Fibroblast of lung (primary cell): Measurements from ENCODE around the gene ABHD17C. TPM values are rescaled to one million over a fixed set of nuclear protein-coding genes. Genes with fewer than 3 reads are reported as not detected.
A peak's percentile ranks its signal among the peaks of the same experiment; 100 is the strongest.

Experiments used
- DNase-seq, 2 donors: peaks; one replicate each; pipeline versions ENCODE4 v3.0.0 to v3.0.0-alpha.2; 2010; ENCODE audit warnings: low read depth in 2 of 2
- H2AFZ ChIP-seq: 2 replicates; pipeline ENCODE4 v1.5.1; 2012; ENCODE audit warnings: low read length, control low read depth, inconsistent platforms
- H3K27ac ChIP-seq: 2 replicates; pipeline ENCODE4 v1.5.1; 2011; ENCODE audit warnings: low read length, control low read depth; ENCODE audit not compliant: insufficient read depth
- H3K27me3 ChIP-seq: 2 replicates; pipeline ENCODE4 v1.5.1; 2011; ENCODE audit warnings: mild to moderate bottlenecking, low read length; ENCODE audit not compliant: control insufficient read depth, insufficient read depth
- H3K36me3 ChIP-seq: 2 replicates; pipeline ENCODE4 v1.5.1; 2011; ENCODE audit warnings: low read length; ENCODE audit not compliant: control insufficient read depth, insufficient read depth
- H3K4me1 ChIP-seq: 2 replicates; pipeline ENCODE4 v1.5.1; 2011; ENCODE audit warnings: low read length; ENCODE audit not compliant: control insufficient read depth, insufficient read depth; ENCODE audit errors: extremely low read depth
- H3K4me2 ChIP-seq: 2 replicates; pipeline ENCODE4 v1.5.1; 2011; ENCODE audit warnings: low read length, control low read depth; ENCODE audit not compliant: insufficient read depth; ENCODE audit errors: extremely low read depth
- H3K4me3 ChIP-seq, 4 experiments: fragments of 200-600 bp in 1 of 4; sonication (generic) in 1 of 4; replicated peaks in 1 of 4; 2 replicates each; pipeline ENCODE4 v1.5.1; 2011 to 2016; ENCODE audit warnings: low read length in 4 of 4, low read depth in 3 of 4, mild to moderate bottlenecking in 3 of 4, control low read depth in 2 of 4, inconsistent platforms in 1 of 4, mixed read lengths in 1 of 4; ENCODE audit not compliant: insufficient read depth in 1 of 4; ENCODE audit errors: control extremely low read depth in 1 of 4
- H3K79me2 ChIP-seq: 2 replicates; pipeline ENCODE4 v1.5.1; 2012; ENCODE audit warnings: mild to moderate bottlenecking, low read length, inconsistent platforms; ENCODE audit not compliant: control insufficient read depth, insufficient read depth
- H3K9ac ChIP-seq: 2 replicates; pipeline ENCODE4 v1.5.1; 2011; ENCODE audit warnings: mild to moderate bottlenecking, low read length, control low read depth; ENCODE audit not compliant: insufficient read depth
- H3K9me3 ChIP-seq: 2 replicates; pipeline ENCODE4 v1.5.1; 2012; ENCODE audit warnings: low read depth, low read length; ENCODE audit not compliant: control insufficient read depth, insufficient read depth
- H4K20me1 ChIP-seq: 2 replicates; pipeline ENCODE4 v1.5.1; 2011; ENCODE audit warnings: low read length; ENCODE audit not compliant: control insufficient read depth, insufficient read depth; ENCODE audit errors: extremely low read depth
- EZH2 ChIP-seq: IDR thresholded peaks from 2 replicates; pipeline ENCODE4 v1.5.1; 2012; ENCODE audit warnings: low read length, control low read depth, mild to moderate bottlenecking; ENCODE audit errors: missing control alignments
- polyA plus RNA-seq, 2 donors: library from polyadenylated mRNA; depleted of rRNA in 1 of 2; stranded (reverse) in 1 of 2; unstranded in 1 of 2; fragments of >200 nt; gene quantifications; 2 replicates each; pipeline ENCODE4 v1.2.1, GENCODE V29; 2011 to 2012; ENCODE audit warnings: missing spikeins in 1 of 2
- total RNA-seq: library from RNA; depleted of rRNA; stranded (reverse); fragments of >200 nt; gene quantifications from 2 replicates; pipeline ENCODE4 v1.2.1, GENCODE V29; 2014
- TF ChIP-seq, protein P1 (sequence below), 2 donors: IDR thresholded peaks in 1 of 2; conservative IDR thresholded peaks in 1 of 2; 1 replicate in 1 of 2; 2 replicates in 1 of 2; pipeline ENCODE4 v1.5.1; 2011 to 2012; ENCODE audit warnings: low read length in 2 of 2, control low read depth in 1 of 2, inconsistent platforms in 1 of 2, low read depth in 1 of 2, mild to moderate bottlenecking in 1 of 2

The ABHD17C gene
- total and polyA plus RNA-seq, 2 donors (not counting 1 experiment from before 2014, with no cell fraction given): 14.0 to 38.7 TPM

DNA sequence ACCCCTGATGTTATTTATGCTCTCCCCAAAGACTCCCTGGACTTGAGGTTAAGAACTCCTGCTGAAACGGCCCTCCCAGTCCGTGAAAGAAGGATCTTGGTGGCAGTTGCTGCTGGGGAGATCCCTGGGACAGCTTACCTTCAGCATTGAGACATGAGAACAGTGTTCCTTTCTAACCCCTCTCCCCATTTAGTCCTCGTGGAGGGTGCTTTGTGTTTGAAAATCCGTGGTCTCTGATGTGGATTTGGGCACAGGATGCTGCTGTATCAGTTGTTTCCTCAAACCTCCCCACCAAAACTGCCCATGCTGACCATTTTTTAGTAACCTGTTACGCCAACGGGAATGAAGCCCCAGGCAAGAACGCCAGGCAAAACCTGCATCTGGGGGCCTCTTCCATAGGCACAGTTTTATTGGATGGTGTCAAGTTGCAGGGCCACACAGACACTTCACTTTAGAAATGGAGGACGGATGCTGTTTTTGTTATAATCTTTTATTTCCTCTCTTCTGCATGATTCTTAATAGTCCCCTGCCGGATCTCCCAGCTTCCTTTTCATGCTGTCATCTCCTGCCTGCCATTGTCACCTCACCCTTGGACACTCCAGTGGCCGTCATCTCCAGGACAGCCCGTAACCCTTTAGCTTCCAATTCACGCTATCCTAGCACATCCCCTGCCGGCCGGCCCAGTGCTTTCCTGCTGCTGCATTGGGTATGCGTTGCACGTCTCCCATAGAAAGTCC lies 52.4 kb downstream of the ABHD17C start:
- H3K9ac ChIP-seq: no peak overlapping the region
- H3K27ac ChIP-seq: no peak overlapping the region
- TF ChIP-seq, protein P1, sequence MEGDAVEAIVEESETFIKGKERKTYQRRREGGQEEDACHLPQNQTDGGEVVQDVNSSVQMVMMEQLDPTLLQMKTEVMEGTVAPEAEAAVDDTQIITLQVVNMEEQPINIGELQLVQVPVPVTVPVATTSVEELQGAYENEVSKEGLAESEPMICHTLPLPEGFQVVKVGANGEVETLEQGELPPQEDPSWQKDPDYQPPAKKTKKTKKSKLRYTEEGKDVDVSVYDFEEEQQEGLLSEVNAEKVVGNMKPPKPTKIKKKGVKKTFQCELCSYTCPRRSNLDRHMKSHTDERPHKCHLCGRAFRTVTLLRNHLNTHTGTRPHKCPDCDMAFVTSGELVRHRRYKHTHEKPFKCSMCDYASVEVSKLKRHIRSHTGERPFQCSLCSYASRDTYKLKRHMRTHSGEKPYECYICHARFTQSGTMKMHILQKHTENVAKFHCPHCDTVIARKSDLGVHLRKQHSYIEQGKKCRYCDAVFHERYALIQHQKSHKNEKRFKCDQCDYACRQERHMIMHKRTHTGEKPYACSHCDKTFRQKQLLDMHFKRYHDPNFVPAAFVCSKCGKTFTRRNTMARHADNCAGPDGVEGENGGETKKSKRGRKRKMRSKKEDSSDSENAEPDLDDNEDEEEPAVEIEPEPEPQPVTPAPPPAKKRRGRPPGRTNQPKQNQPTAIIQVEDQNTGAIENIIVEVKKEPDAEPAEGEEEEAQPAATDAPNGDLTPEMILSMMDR (conservative IDR thresholded peaks at IDR 0.05 in 1 of 2, IDR thresholded peaks at IDR 0.05 in 1 of 2; ENCODE audit: low read depth in 1 of 2, low read length in 2 of 2): peak in 1 of 2 donors; percentile 25
- no peak for TF ChIP-seq EZH2
- H3K9me3 ChIP-seq: no peaks in the 10 kb centered on the region
- no peaks in the 10 kb centered on the region for H3K27me3 ChIP-seq
- no peaks in the 10 kb centered on the region for H4K20me1 ChIP-seq
- DNase-seq: no peak
- H3K4me3 ChIP-seq: peak overlapping the region in 1 of 4 experiments; percentile 15
- peaks cover 5% of the 10 kb centered on the region for H3K4me1 ChIP-seq
- no peak overlapping the region for H3K4me2 ChIP-seq
- H2AFZ ChIP-seq: no peak overlapping the region
- peaks cover 6% of the 10 kb centered on the region for H3K36me3 ChIP-seq
- peaks cover 22% of the 10 kb centered on the region for H3K79me2 ChIP-seq

DNA sequence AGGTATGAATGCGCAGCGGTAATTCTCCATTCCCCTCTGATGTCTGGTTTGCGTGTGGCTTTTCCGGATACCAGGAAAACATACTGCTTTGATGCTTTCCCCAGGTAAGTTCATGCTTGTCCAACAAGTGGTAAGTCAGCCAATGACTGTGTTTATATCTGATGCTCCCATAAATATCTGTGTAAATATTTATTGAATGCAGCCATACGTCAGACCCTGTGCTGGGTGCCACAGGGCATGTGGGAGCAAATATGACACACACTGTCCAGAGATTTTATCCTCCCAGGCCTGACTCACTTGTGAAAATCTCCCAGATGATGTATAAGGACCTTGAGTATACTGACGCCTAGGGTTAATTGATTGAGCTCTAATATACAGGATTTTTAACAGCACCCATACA lies 54.5 kb downstream of the ABHD17C start:
- Histone ChIP-seq H3K9ac (no peak overlapping the region), H3K79me2 (peaks cover 19% of the 10 kb centered on the region), H3K4me3 (no peak overlapping the region), H3K27ac (no peak overlapping the region), H4K20me1 (no peaks in the 10 kb centered on the region), H3K27me3 (no peaks in the 10 kb centered on the region), H3K4me1 (no peaks in the 10 kb centered on the region), H3K4me2 (no peak overlapping the region), H3K9me3 (no peaks in the 10 kb centered on the region), H2AFZ (no peak overlapping the region), H3K36me3 (peaks cover 10% of the 10 kb centered on the region)
- DNase-seq: no peak
- TF ChIP-seq EZH2: no peak

DNA sequence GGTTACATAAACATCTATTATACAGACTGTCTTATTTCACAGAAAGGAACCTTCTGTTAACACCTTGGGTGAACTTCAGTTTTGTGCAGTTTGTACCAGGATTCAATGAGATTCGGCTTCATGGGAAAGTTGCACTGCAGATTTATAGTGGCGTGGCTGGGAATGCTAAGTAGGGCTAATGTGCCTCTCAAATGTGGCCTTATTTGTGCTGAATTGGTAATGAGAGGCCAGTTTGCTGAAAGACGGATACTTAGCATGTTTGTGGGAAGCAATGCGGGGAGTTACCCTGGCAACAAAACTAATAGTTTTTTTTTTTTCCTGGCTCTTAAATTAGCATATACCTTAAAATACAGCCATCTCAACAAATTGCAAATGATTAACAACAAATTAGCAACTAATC lies 55.5 kb downstream of the ABHD17C start:
- no peak overlapping the region for H3K4me3 ChIP-seq
- peaks cover 19% of the 10 kb centered on the region for H3K79me2 ChIP-seq
- no peaks in the 10 kb centered on the region for H3K9me3 ChIP-seq
- DNase-seq: peak in 1 of 2 donors; percentile 65
- no peak overlapping the region for H3K9ac ChIP-seq
- H3K4me1 ChIP-seq: no peaks in the 10 kb centered on the region
- TF ChIP-seq EZH2: no peak
- TF ChIP-seq, protein P1 (conservative IDR thresholded peaks at IDR 0.05 in 1 of 2, IDR thresholded peaks at IDR 0.05 in 1 of 2; ENCODE audit: low read depth in 1 of 2, low read length in 2 of 2): no peak
- no peak overlapping the region for H3K4me2 ChIP-seq
- H4K20me1 ChIP-seq: no peaks in the 10 kb centered on the region
- no peaks in the 10 kb centered on the region for H3K27me3 ChIP-seq
- peaks cover 10% of the 10 kb centered on the region for H3K36me3 ChIP-seq
- no peak overlapping the region for H2AFZ ChIP-seq
- no peak overlapping the region for H3K27ac ChIP-seq
